Peyer's patch (tissue), 4 donors: ENCODE results near the gene AHCY. TPM values are rescaled to one million over a fixed set of nuclear protein-coding genes. Genes with fewer than 3 reads are reported as not detected.
A peak's percentile ranks its signal among the peaks of the same experiment; 100 is the strongest.
"Not testable (repeated sequence)": the region's sequence is repeated elsewhere in the genome, so short reads cannot be mapped to it uniquely, and the experiment has no call there.

Source experiments
- DNase-seq, 3 donors: peaks; one replicate each; pipeline ENCODE4 v3.0.0-alpha.2; 2017 to 2019
- H3K27ac ChIP-seq, 4 donors: fragments of 200-600 bp; sonication (generic); one replicate each; pipeline ENCODE4 v1.5.1; 2016 to 2019
- H3K27me3 ChIP-seq, 2 donors: fragments of 200-600 bp; sonication (generic); one replicate each; pipeline ENCODE4 v1.5.1; 2019
- H3K36me3 ChIP-seq, 3 donors: fragments of 200-600 bp; sonication (generic); one replicate each; pipeline ENCODE4 v1.5.1; 2016 to 2019
- H3K4me1 ChIP-seq, 4 donors: fragments of 200-600 bp; sonication (generic); one replicate each; pipeline ENCODE4 v1.5.1; 2016 to 2019
- H3K4me3 ChIP-seq, 4 donors: fragments of 200-600 bp; sonication (generic); 1 replicate in 3 of 4; 2 replicates in 1 of 4; pipeline ENCODE4 v1.5.1; 2016 to 2019; ENCODE audit warnings: mild to moderate bottlenecking in 1 of 4
- H3K9me3 ChIP-seq, 4 donors: fragments of 200-600 bp; sonication (generic); one replicate each; pipeline ENCODE4 v1.5.1; 2016 to 2019; ENCODE audit warnings: mild to moderate bottlenecking in 1 of 4
- POLR2A ChIP-seq, 2 donors: fragments of 450-650 bp; IDR thresholded peaks; one replicate each; pipeline ENCODE4 v1.5.1; 2017; ENCODE audit warnings: antibody characterized with exemption in 2 of 2, mild to moderate bottlenecking in 2 of 2, moderate library complexity in 2 of 2
- total RNA-seq, 4 donors: library from RNA; depleted of rRNA; stranded (reverse); fragments of >200 nt; gene quantifications; one replicate each; pipeline ENCODE4 v1.1.0, GENCODE V29; 2016
- TF ChIP-seq, protein P1 (sequence below), 6 experiments: fragments of 450-650 bp in 4 of 6; fragments of 200-600 bp in 2 of 6; sonication (generic) in 1 of 6; IDR thresholded peaks; one replicate each; pipeline ENCODE4 v1.5.1; 2017 to 2019; ENCODE audit warnings: antibody characterized with exemption in 6 of 6, mild to moderate bottlenecking in 3 of 6, moderate library complexity in 1 of 6

AHCY gene
- total RNA-seq, 4 donors from 2014 or later = 46.9 to 52.4 (median 49.4) TPM

GRCh38 chr20:34262488-34263288 is 40.5 kb downstream of the AHCY start:
- no peaks in the 10 kb centered on the region for H3K27me3 ChIP-seq
- no peaks in the 10 kb centered on the region for H3K9me3 ChIP-seq
- no peaks in the 10 kb centered on the region for H3K36me3 ChIP-seq
- peaks cover 0 to 10% (median 0%) of the 10 kb centered on the region in 4 donors for H3K4me1 ChIP-seq
- DNase-seq = no peak
- no peak for TF ChIP-seq POLR2A (IDR thresholded peaks at IDR 0.05)
- TF ChIP-seq, protein P1, sequence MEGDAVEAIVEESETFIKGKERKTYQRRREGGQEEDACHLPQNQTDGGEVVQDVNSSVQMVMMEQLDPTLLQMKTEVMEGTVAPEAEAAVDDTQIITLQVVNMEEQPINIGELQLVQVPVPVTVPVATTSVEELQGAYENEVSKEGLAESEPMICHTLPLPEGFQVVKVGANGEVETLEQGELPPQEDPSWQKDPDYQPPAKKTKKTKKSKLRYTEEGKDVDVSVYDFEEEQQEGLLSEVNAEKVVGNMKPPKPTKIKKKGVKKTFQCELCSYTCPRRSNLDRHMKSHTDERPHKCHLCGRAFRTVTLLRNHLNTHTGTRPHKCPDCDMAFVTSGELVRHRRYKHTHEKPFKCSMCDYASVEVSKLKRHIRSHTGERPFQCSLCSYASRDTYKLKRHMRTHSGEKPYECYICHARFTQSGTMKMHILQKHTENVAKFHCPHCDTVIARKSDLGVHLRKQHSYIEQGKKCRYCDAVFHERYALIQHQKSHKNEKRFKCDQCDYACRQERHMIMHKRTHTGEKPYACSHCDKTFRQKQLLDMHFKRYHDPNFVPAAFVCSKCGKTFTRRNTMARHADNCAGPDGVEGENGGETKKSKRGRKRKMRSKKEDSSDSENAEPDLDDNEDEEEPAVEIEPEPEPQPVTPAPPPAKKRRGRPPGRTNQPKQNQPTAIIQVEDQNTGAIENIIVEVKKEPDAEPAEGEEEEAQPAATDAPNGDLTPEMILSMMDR (IDR thresholded peaks at IDR 0.05) = no peak
- H3K27ac ChIP-seq = peak overlapping the region; percentile 6 to 69 (median 22)
- no peak overlapping the region for H3K4me3 ChIP-seq

DNA sequence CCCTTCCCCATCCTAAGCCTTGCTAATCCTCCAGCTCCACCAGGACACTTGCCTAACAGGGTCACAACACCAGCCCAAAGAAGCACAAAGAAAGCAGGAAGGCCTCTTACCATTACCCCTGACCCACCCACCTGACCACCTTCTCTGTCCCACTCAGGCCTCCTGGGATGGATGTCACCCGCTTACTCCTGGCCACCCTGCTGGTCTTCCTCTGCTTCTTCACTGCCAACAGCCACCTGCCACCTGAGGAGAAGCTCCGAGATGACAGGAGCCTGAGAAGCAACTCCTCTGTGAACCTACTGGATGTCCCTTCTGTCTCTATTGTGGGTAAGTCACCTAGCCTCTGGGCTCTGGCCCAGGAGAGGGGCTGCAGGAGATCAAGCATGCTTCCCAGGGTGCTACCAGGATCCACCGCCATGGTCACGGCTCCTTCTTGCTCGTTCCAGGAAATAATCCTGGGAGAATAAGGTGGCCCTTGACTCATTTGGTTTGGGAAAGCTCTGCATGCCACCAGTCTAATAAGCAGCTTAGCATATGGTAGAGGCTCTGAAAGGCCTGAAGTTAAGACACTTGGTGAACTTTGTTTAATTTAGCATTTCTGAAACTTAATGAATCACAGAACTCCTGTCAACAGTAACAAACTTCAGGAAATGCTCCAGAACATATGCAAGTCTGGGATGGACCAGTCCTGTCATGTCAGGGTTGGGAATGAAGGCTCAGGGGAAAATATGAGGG is 42.8 kb downstream of the AHCY start:
- Histone ChIP-seq H3K9me3 (no peaks in the 10 kb centered on the region), H3K27me3 (no peaks in the 10 kb centered on the region), H3K4me1 (peaks cover 0 to 10% (median 0%) of the 10 kb centered on the region in 4 donors), H3K36me3 (no peaks in the 10 kb centered on the region), H3K27ac (no peak overlapping the region), H3K4me3 (no peak overlapping the region)
- DNase-seq = no peak
- TF ChIP-seq, protein P1 (IDR thresholded peaks at IDR 0.05) = no peak
- no peak for TF ChIP-seq POLR2A (IDR thresholded peaks at IDR 0.05)

DNA sequence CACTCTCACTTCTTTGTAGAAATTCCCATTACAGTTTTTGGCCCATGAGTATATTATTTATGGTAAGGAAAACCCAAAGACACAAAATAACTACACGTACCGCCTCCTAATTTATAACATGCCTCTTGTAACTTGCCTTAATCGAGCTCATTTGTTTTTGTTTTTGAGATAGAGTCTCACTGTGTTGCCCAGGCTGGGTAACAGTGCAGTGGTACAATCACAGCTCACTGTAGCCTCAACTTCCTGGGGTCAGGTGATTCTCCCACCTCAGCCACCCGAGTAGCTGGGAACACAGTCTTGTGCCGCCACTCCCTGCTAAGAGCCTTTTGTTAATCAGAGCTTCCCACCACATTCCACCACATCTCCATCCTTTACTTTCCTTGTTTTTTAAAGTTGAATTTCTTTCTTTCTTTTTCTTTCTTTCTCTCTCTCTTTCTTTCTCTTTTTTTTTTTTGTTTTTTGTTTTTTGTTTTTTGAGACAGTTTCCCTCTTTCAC is 46.5 kb downstream of the AHCY start:
- Histone ChIP-seq H3K4me3 (no peak overlapping the region), H3K4me1 (no peaks in the 10 kb centered on the region), H3K36me3 (no peaks in the 10 kb centered on the region), H3K9me3 (no peaks in the 10 kb centered on the region), H3K27ac (no peak overlapping the region), H3K27me3 (no peaks in the 10 kb centered on the region)
- DNase-seq = no peak
- TF ChIP-seq, protein P1 (IDR thresholded peaks at IDR 0.05) = no peak
- TF ChIP-seq POLR2A (IDR thresholded peaks at IDR 0.05) = no peak

DNA sequence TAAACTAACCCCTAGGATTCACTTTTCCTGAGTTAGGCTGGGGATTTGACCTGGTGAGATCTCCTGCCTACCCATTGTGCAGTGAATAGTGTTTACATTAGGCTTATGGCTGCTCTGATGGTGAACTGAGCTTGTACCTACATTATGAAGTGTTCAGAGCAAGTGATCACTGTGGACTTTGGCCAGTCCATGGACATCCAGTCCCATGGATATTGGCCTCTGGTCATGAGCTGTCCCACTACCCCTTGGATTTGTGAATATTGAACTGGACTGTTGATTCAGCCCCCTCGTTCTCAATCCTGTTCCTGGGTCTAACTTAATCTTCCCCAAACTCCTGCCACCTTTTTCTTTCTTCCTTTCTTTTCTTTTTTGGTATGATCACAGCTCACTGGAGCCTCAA is 48.2 kb downstream of the AHCY start:
- H3K27ac ChIP-seq = no peak overlapping the region
- no peaks in the 10 kb centered on the region for H3K36me3 ChIP-seq
- H3K27me3 ChIP-seq = no peaks in the 10 kb centered on the region
- H3K4me3 ChIP-seq = no peak overlapping the region
- no peaks in the 10 kb centered on the region for H3K4me1 ChIP-seq
- peak in 1 of 3 donors; percentile 68 for DNase-seq
- no peaks in the 10 kb centered on the region for H3K9me3 ChIP-seq
- TF ChIP-seq, protein P1 (IDR thresholded peaks at IDR 0.05) = no peak
- no peak for TF ChIP-seq POLR2A (IDR thresholded peaks at IDR 0.05)

GRCh38 chr20:34252431-34253086 is 50.6 kb downstream of the AHCY start:
- H3K27me3 ChIP-seq, H3K4me1 ChIP-seq, DNase-seq, H3K36me3 ChIP-seq, H3K4me3 ChIP-seq, H3K27ac ChIP-seq, H3K9me3 ChIP-seq: not testable (repeated sequence)
